ENCODE measurements around the gene GIMAP1. TPM values are rescaled to one million over a fixed set of nuclear protein-coding genes. Genes with fewer than 3 reads are reported as not detected.

GIMAP1 gene
- total and polyA plus RNA-seq, 2 donors: 9.8 to 10.7 TPM

DNA sequence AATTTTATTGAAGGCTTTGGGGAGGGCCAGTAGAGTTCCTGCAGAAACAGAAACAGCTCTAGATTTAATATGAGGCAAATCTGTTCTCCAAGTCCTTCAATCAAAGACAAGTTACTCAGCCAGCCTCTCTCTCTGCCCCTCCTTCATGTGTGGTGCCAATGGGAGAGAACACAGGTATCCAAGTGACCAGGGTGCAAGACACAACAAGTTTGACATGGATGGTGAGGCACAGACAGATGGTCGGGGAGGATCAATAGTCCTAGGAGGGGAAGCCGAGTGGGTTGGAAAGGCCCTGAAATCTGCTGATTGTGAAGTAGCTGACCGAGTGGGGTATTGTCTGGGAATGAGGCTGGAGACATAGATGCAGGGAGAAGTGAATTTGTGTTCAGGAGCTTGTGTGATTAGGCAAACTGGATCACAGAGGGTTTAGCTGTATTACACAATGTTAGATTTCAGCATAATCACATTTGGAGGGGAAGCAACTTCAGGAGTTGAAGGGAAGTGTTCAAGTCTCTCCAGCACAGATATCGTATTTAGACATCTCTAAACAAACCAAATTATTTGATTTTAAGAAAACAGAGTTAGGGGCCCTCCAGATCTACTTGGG lies 1.5 kb downstream of the GIMAP1 start:
- H3K4me1 ChIP-seq (ENCODE audit: control insufficient read depth in 2 of 2, insufficient read depth in 2 of 2, low read length in 2 of 2): peaks cover 3 to 34% of the 10 kb centered on the region in 2 donors
- DNase-seq (ENCODE audit: low read depth in 6 of 9, low spot score in 9 of 9): no peak
- WGBS: 71% methylated on average over 4 of the region's 4 CpGs
- peak overlapping the region; percentile 51 to 62 for H3K4me3 ChIP-seq (ENCODE audit: low read length in 2 of 2)
- peak overlapping the region in 1 of 2 donors; percentile 46 for H3K27ac ChIP-seq (ENCODE audit: low read depth in 1 of 2, low read length in 1 of 2)
- H3K27me3 ChIP-seq (ENCODE audit: control insufficient read depth in 2 of 2, insufficient read depth in 1 of 2, low read length in 1 of 2): no peaks in the 10 kb centered on the region
- peaks cover 3 to 34% of the 10 kb centered on the region in 2 donors for H3K36me3 ChIP-seq (ENCODE audit: control insufficient read depth in 2 of 2, insufficient read depth in 2 of 2, low read length in 1 of 2)
- peaks cover 0 to 14% of the 10 kb centered on the region in 2 donors for H3K9me3 ChIP-seq (ENCODE audit: control insufficient read depth in 2 of 2, insufficient read depth in 1 of 2, low read length in 1 of 2)

DNA sequence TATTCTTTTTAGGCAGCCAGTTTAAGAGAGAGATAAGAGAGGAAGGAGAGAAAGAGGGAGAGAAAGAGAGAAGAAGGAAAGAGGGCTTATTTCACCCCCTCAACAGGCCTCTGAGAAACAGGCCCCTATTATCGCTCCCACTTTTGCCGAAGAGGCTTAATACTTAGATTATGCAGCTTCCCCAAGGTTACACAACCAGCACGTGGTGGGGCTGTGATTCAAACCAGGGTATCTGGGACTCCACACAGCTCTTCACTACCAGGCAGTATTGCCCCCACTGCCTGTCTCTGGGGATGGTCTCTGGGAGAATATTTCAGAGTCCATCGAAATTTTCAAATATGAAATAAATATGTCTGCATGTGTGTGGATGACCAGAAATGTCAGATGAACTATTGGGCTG lies 3.0 kb downstream of the GIMAP1 start:
- Histone ChIP-seq H3K4me3 (ENCODE audit: low read length in 2 of 2) (no peak overlapping the region), H3K27ac (ENCODE audit: low read depth in 1 of 2, low read length in 1 of 2) (no peak overlapping the region), H3K36me3 (ENCODE audit: control insufficient read depth in 2 of 2, insufficient read depth in 2 of 2, low read length in 1 of 2) (peaks cover 3 to 37% of the 10 kb centered on the region in 2 donors), H3K9me3 (ENCODE audit: control insufficient read depth in 2 of 2, insufficient read depth in 1 of 2, low read length in 1 of 2) (peaks cover 0 to 14% of the 10 kb centered on the region in 2 donors), H3K27me3 (ENCODE audit: control insufficient read depth in 2 of 2, insufficient read depth in 1 of 2, low read length in 1 of 2) (no peaks in the 10 kb centered on the region), H3K4me1 (ENCODE audit: control insufficient read depth in 2 of 2, insufficient read depth in 2 of 2, low read length in 2 of 2) (peaks cover 3 to 34% of the 10 kb centered on the region in 2 donors)
- WGBS: 89% methylated on average over 4 of the region's 4 CpGs
- no peak for DNase-seq (ENCODE audit: low read depth in 6 of 9, low spot score in 9 of 9)

DNA sequence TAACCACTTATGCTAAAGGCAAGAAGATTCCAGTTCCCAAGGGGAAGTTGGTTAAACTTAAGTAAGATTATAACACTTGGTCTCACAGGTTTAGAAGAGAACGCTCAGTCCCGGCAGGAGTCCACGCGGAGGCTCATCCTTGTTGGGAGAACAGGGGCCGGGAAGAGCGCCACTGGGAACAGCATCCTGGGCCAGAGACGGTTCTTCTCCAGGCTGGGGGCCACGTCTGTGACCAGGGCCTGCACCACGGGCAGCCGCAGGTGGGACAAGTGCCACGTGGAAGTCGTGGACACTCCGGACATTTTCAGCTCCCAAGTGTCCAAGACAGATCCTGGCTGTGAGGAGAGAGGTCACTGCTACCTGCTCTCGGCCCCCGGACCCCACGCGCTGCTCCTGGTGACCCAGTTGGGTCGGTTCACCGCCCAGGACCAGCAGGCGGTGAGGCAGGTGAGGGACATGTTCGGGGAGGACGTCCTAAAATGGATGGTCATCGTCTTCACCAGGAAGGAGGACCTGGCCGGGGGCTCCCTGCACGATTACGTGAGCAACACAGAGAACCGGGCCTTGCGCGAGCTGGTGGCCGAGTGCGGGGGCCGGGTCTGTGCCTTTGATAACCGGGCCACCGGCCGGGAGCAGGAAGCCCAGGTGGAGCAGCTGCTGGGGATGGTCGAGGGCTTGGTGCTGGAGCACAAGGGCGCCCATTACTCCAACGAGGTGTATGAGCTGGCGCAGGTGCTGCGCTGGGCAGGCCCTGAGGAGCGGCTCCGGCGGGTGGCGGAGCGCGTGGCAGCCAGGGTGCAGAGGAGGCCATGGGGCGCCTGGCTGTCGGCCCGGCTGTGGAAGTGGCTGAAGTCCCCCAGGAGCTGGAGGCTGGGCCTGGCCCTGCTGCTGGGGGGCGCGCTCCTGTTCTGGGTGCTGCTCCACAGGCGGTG lies 3.8 kb downstream of the GIMAP1 start:
- Histone ChIP-seq H3K27ac (ENCODE audit: low read depth in 1 of 2, low read length in 1 of 2) (no peak overlapping the region), H3K4me1 (ENCODE audit: control insufficient read depth in 2 of 2, insufficient read depth in 2 of 2, low read length in 2 of 2) (peaks cover 3 to 28% of the 10 kb centered on the region in 2 donors), H3K27me3 (ENCODE audit: control insufficient read depth in 2 of 2, insufficient read depth in 1 of 2, low read length in 1 of 2) (no peaks in the 10 kb centered on the region), H3K4me3 (ENCODE audit: low read length in 2 of 2) (no peak overlapping the region), H3K9me3 (ENCODE audit: control insufficient read depth in 2 of 2, insufficient read depth in 1 of 2, low read length in 1 of 2) (peaks cover 0 to 14% of the 10 kb centered on the region in 2 donors), H3K36me3 (ENCODE audit: control insufficient read depth in 2 of 2, insufficient read depth in 2 of 2, low read length in 1 of 2) (peaks cover 3 to 37% of the 10 kb centered on the region in 2 donors)
- no peak for DNase-seq (ENCODE audit: low read depth in 6 of 9, low spot score in 9 of 9)
- 98% methylated on average over 52 of the region's 52 CpGs for WGBS

DNA sequence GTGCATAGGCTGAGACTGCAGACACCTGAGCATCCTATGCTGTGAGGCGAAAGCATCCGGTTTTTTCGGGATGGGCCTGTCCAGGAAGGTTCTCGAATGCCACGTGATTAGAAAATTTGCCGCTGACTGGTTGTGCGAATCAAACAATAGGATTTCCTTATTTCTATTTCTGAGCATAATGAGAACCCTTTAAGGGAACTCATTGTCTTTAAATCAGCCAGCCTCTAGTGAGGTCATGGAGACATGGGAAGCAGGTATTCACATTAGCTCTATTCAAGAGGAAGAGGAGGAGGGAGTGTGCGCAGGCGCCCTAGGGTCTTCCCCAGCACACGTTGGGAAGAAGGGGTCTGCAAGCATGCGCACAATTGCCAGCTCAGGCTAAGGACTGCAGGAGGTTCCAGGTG lies 5.6 kb downstream of the GIMAP1 start:
- WGBS: 93% methylated on average over 11 of the region's 11 CpGs
- Histone ChIP-seq H3K27ac (ENCODE audit: low read depth in 1 of 2, low read length in 1 of 2) (no peak overlapping the region), H3K9me3 (ENCODE audit: control insufficient read depth in 2 of 2, insufficient read depth in 1 of 2, low read length in 1 of 2) (peaks cover 0 to 18% of the 10 kb centered on the region in 2 donors), H3K4me3 (ENCODE audit: low read length in 2 of 2) (no peak overlapping the region), H3K27me3 (ENCODE audit: control insufficient read depth in 2 of 2, insufficient read depth in 1 of 2, low read length in 1 of 2) (no peaks in the 10 kb centered on the region), H3K36me3 (ENCODE audit: control insufficient read depth in 2 of 2, insufficient read depth in 2 of 2, low read length in 1 of 2) (peaks cover 3 to 37% of the 10 kb centered on the region in 2 donors), H3K4me1 (ENCODE audit: control insufficient read depth in 2 of 2, insufficient read depth in 2 of 2, low read length in 2 of 2) (peaks cover 0 to 11% of the 10 kb centered on the region in 2 donors)
- DNase-seq (ENCODE audit: low read depth in 6 of 9, low spot score in 9 of 9): no peak

DNA sequence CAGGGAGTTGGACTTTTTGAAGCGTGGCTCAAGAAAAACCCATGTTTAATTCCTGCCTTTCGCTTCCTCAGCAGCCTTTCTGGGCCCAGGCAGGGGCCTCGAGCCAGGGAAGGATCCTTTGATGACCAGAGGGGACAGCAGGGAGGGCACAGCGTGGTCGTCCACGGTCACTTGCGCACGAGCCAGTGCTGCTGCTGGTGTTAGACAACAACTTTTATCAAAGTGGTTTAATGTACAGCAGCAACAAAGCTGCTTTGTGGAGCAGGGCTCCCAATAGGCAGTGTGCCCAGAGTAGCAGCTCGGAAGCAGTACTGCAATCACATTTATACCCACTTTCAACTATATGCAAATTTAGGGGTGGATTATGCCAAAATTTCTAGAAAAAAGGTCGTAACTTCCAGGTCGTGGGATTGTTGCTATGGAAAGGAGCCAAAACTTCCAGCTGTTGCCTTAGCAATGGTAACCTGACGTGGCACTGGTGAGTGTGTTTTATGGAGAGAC lies 6.1 kb downstream of the GIMAP1 start:
- no peak for DNase-seq (ENCODE audit: low read depth in 6 of 9, low spot score in 9 of 9)
- Histone ChIP-seq H3K4me3 (ENCODE audit: low read length in 2 of 2) (no peak overlapping the region), H3K27ac (ENCODE audit: low read depth in 1 of 2, low read length in 1 of 2) (no peak overlapping the region), H3K4me1 (ENCODE audit: control insufficient read depth in 2 of 2, insufficient read depth in 2 of 2, low read length in 2 of 2) (peaks cover 0 to 9% of the 10 kb centered on the region in 2 donors), H3K36me3 (ENCODE audit: control insufficient read depth in 2 of 2, insufficient read depth in 2 of 2, low read length in 1 of 2) (peaks cover 3 to 37% of the 10 kb centered on the region in 2 donors), H3K9me3 (ENCODE audit: control insufficient read depth in 2 of 2, insufficient read depth in 1 of 2, low read length in 1 of 2) (peaks cover 0 to 18% of the 10 kb centered on the region in 2 donors), H3K27me3 (ENCODE audit: control insufficient read depth in 2 of 2, insufficient read depth in 1 of 2, low read length in 1 of 2) (no peaks in the 10 kb centered on the region)
- WGBS: 91% methylated on average over 12 of the region's 12 CpGs

DNA sequence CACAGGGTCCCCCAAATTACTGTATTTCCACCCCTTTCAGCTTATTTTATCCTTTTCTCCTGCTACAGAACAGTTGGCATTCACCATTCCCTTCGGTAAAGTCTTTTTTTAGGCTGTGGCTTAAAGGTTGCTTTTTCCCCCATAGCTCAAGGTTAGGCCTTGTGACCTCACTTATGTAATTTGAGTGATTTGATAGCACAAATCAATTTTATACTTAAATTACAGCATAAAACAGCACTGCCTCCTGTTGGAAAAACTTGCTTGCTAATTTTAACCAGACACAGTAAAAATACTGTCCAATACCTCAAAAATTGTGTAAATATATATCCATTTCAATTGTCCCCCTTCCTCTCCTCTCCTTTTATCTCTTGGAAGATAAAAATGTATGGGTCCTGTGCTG lies 7.1 kb downstream of the GIMAP1 start:
- Histone ChIP-seq H3K4me3 (ENCODE audit: low read length in 2 of 2) (no peak overlapping the region), H3K27ac (ENCODE audit: low read depth in 1 of 2, low read length in 1 of 2) (no peak overlapping the region), H3K36me3 (ENCODE audit: control insufficient read depth in 2 of 2, insufficient read depth in 2 of 2, low read length in 1 of 2) (peaks cover 3 to 37% of the 10 kb centered on the region in 2 donors), H3K27me3 (ENCODE audit: control insufficient read depth in 2 of 2, insufficient read depth in 1 of 2, low read length in 1 of 2) (no peaks in the 10 kb centered on the region), H3K9me3 (ENCODE audit: control insufficient read depth in 2 of 2, insufficient read depth in 1 of 2, low read length in 1 of 2) (peaks cover 0 to 21% of the 10 kb centered on the region in 2 donors), H3K4me1 (ENCODE audit: control insufficient read depth in 2 of 2, insufficient read depth in 2 of 2, low read length in 2 of 2) (peaks cover 0 to 6% of the 10 kb centered on the region in 2 donors)
- 88% methylated on average over 1 of the region's 1 CpG for WGBS
- no peak for DNase-seq (ENCODE audit: low read depth in 6 of 9, low spot score in 9 of 9)

DNA sequence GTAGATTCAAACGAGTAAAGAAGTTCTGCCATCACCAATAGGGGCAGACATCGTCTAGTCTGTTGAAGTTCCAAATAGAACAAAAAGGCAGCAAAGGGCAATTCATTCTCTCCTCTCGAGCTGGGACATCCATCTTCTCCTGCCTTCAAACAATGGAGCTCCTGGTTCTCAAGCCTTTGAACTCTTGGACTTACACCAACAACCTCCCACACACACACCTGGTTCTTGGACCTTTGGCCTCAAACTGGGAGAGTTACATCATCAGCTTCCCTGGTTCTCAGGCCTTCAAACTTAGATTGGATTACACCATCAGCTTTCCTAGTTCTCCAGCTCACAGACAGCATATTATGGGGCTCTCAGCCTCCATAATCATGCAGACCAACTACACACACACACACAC lies 11.0 kb downstream of the GIMAP1 start:
- WGBS: 95% methylated on average over 3 of the region's 3 CpGs
- H3K36me3 ChIP-seq (ENCODE audit: control insufficient read depth in 2 of 2, insufficient read depth in 2 of 2, low read length in 1 of 2): peaks cover 0 to 6% of the 10 kb centered on the region in 2 donors
- peaks cover 0 to 10% of the 10 kb centered on the region in 2 donors for H3K9me3 ChIP-seq (ENCODE audit: control insufficient read depth in 2 of 2, insufficient read depth in 1 of 2, low read length in 1 of 2)
- H3K4me3 ChIP-seq (ENCODE audit: low read length in 2 of 2): no peak overlapping the region
- H3K4me1 ChIP-seq (ENCODE audit: control insufficient read depth in 2 of 2, insufficient read depth in 2 of 2, low read length in 2 of 2): peaks cover 0 to 5% of the 10 kb centered on the region in 2 donors
- no peaks in the 10 kb centered on the region for H3K27me3 ChIP-seq (ENCODE audit: control insufficient read depth in 2 of 2, insufficient read depth in 1 of 2, low read length in 1 of 2)
- DNase-seq (ENCODE audit: low read depth in 6 of 9, low spot score in 9 of 9): no peak
- H3K27ac ChIP-seq (ENCODE audit: low read depth in 1 of 2, low read length in 1 of 2): no peak overlapping the region

DNA sequence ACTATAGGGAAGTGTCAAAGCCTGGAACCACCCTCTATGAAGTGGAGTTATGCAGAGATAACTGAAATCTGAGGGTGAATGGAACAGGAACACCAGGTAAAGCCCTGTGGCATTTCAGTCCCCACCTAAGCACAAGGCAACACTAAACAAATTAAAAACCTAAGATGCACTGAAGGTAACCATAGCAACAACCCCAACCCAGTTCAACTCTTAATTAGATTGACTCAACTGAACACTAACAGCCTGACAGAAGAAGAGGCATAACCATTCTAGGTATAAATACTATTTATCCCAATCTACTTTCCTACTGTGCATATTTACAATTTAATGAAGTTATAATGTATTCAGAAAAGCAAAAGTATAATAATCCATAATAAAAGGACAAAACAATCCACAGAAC lies 11.6 kb downstream of the GIMAP1 start:
- peaks cover 0 to 7% of the 10 kb centered on the region in 2 donors for H3K9me3 ChIP-seq (ENCODE audit: control insufficient read depth in 2 of 2, insufficient read depth in 1 of 2, low read length in 1 of 2)
- H3K27me3 ChIP-seq (ENCODE audit: control insufficient read depth in 2 of 2, insufficient read depth in 1 of 2, low read length in 1 of 2): no peaks in the 10 kb centered on the region
- H3K4me3 ChIP-seq (ENCODE audit: low read length in 2 of 2): no peak overlapping the region
- H3K36me3 ChIP-seq (ENCODE audit: control insufficient read depth in 2 of 2, insufficient read depth in 2 of 2, low read length in 1 of 2): peaks cover 0 to 3% of the 10 kb centered on the region in 2 donors
- DNase-seq (ENCODE audit: low read depth in 6 of 9, low spot score in 9 of 9): no peak
- no peak overlapping the region for H3K27ac ChIP-seq (ENCODE audit: low read depth in 1 of 2, low read length in 1 of 2)
- H3K4me1 ChIP-seq (ENCODE audit: control insufficient read depth in 2 of 2, insufficient read depth in 2 of 2, low read length in 2 of 2): peaks cover 0 to 6% of the 10 kb centered on the region in 2 donors

DNA sequence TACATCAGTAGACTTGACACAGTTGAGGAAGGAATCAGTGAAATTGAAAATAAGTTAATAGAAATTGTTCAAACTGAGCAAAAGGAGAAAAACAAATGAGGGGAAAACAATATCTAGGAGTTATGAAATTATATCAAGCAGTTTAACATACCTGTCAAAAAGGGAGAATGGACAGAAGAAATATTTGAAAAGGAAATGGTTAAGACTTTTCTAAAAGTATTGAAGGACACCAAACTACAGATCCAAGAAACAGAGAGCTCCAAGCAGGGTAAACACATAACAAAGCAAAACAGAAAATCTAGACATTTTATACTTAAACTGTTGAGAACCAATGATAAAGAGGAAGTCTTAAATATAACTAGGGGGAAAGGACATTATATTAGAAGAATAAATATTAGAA lies 12.2 kb downstream of the GIMAP1 start:
- H3K27ac ChIP-seq (ENCODE audit: low read depth in 1 of 2, low read length in 1 of 2): no peak overlapping the region
- peaks cover 0 to 9% of the 10 kb centered on the region in 2 donors for H3K4me1 ChIP-seq (ENCODE audit: control insufficient read depth in 2 of 2, insufficient read depth in 2 of 2, low read length in 2 of 2)
- no peak overlapping the region for H3K4me3 ChIP-seq (ENCODE audit: low read length in 2 of 2)
- peaks cover 0 to 7% of the 10 kb centered on the region in 2 donors for H3K9me3 ChIP-seq (ENCODE audit: control insufficient read depth in 2 of 2, insufficient read depth in 1 of 2, low read length in 1 of 2)
- no peaks in the 10 kb centered on the region for H3K36me3 ChIP-seq (ENCODE audit: control insufficient read depth in 2 of 2, insufficient read depth in 2 of 2, low read length in 1 of 2)
- no peak for DNase-seq (ENCODE audit: low read depth in 6 of 9, low spot score in 9 of 9)
- H3K27me3 ChIP-seq (ENCODE audit: control insufficient read depth in 2 of 2, insufficient read depth in 1 of 2, low read length in 1 of 2): no peaks in the 10 kb centered on the region
